Kidney epithelial cell (primary cell): ENCODE data around the gene ZNF93. TPM values are rescaled to one million over a fixed set of nuclear protein-coding genes. Genes with fewer than 3 reads are reported as not detected.

ENCODE experiments used
- DNase-seq: peaks from one replicate; pipeline ENCODE4 v3.0.0-alpha.2; 2010; ENCODE audit warnings: low read depth
- H3K27me3 ChIP-seq: 2 replicates; pipeline ENCODE4 v1.6.0; 2011; ENCODE audit warnings: low read length; ENCODE audit not compliant: control insufficient read depth, insufficient read depth
- H3K36me3 ChIP-seq: 2 replicates; pipeline ENCODE4 v1.5.1; 2011; ENCODE audit warnings: low read length; ENCODE audit not compliant: control insufficient read depth, insufficient read depth
- H3K4me3 ChIP-seq: 2 replicates; pipeline ENCODE4 v1.5.1; 2011; ENCODE audit warnings: low read depth, mild to moderate bottlenecking, control low read depth, low read length
- CTCF ChIP-seq: IDR thresholded peaks from 2 replicates; pipeline ENCODE4 v1.5.1; 2011; ENCODE audit warnings: mild to moderate bottlenecking, moderate library complexity, low read length, control low read depth, inconsistent platforms; ENCODE audit not compliant: insufficient read depth, poor library complexity, severe bottlenecking
- total RNA-seq: library from RNA; depleted of rRNA; stranded (reverse); fragments of >200 nt; gene quantifications from 2 replicates; pipeline ENCODE4 v1.2.3, GENCODE V29; 2015

Gene ZNF93
- total RNA-seq, 1 donor from 2014 or later: 9.2 TPM

- Histone ChIP-seq H3K36me3 (no peaks in the 10 kb centered on the region), H3K27me3 (no peaks in the 10 kb centered on the region), H3K4me3 (no peak overlapping the region)
- no peak for DNase-seq
- TF ChIP-seq CTCF: no peak
Measured at GRCh38 chr19:19937403-19937802, 36.7 kb downstream of the ZNF93 start.

- no peak for TF ChIP-seq CTCF
- H3K27me3 ChIP-seq: no peaks in the 10 kb centered on the region
- H3K36me3 ChIP-seq: no peaks in the 10 kb centered on the region
- no peak for DNase-seq
- no peak overlapping the region for H3K4me3 ChIP-seq
Measured at GRCh38 chr19:19938449-19938848, 37.7 kb downstream of the ZNF93 start.

GRCh38 chr19:19943848-19944582, 43.3 kb downstream of the ZNF93 start:
- Histone ChIP-seq H3K36me3 (no peaks in the 10 kb centered on the region), H3K27me3 (no peaks in the 10 kb centered on the region), H3K4me3 (no peak overlapping the region)
- DNase-seq: no peak
- no peak for TF ChIP-seq CTCF

GRCh38 chr19:19944583-19944880, 43.8 kb downstream of the ZNF93 start:
- TF ChIP-seq CTCF: no peak
- H3K4me3 ChIP-seq: no peak overlapping the region

GRCh38 chr19:19946226-19946625, 45.5 kb downstream of the ZNF93 start:
- H3K4me3 ChIP-seq: no peak overlapping the region
- no peaks in the 10 kb centered on the region for H3K36me3 ChIP-seq
- no peak for DNase-seq
- no peak for TF ChIP-seq CTCF
- no peaks in the 10 kb centered on the region for H3K27me3 ChIP-seq

More at GRCh38 chr19:19944583-19944880, 43.8 kb downstream of the ZNF93 start:
- DNase-seq: no peak
- Histone ChIP-seq H3K27me3 (no peaks in the 10 kb centered on the region), H3K36me3 (no peaks in the 10 kb centered on the region)

- DNase-seq: no peak
- Histone ChIP-seq H3K27me3 (no peaks in the 10 kb centered on the region), H3K36me3 (no peaks in the 10 kb centered on the region), H3K4me3 (no peak overlapping the region)
- no peak for TF ChIP-seq CTCF
Measured at GRCh38 chr19:19948800-19949199, 48.1 kb downstream of the ZNF93 start.
